HG03280 (cell line): ENCODE results near the gene CAMTA1.

Experiments used
- ATAC-seq: cut with Tn5 transposase; IDR thresholded peaks from one replicate; pipeline ENCODE4 v1.9.1; 2021; ENCODE audit warnings: mild to moderate bottlenecking, moderate library complexity; ENCODE audit not compliant: unreplicated experiment

Gene CAMTA1

DNA sequence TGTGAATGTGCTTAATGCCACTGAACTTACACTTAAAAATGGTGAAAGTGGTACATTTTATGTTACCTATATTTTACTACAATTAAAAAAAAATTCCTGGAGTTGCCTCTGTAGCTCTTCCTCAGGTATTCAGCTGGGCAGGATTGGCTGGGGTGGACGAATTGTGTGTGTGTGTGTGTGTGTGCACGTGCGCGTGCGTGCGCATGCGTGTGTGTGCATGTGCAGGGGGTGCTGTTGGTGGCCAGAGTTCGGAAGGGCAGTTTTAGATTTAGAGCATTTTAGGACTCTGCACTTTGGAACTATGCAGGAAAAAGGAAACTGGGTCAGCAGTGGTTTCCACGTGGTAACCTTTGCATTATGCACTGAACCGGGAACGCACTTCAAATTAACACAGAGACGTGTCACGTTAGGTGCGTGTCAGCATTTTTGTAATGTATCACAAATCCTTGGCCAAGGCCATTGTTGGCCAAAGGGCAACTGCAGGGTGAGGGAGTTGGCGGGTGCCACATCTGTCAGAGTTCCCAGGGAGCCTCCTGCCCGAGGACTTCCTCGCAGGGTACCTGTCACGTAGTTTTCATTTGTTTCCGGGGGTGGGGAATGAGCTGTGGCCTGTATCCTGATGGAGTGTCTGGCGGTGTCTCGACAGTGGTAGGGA lies 312.8 kb downstream of the CAMTA1 start:
- ATAC-seq, result no peak

DNA sequence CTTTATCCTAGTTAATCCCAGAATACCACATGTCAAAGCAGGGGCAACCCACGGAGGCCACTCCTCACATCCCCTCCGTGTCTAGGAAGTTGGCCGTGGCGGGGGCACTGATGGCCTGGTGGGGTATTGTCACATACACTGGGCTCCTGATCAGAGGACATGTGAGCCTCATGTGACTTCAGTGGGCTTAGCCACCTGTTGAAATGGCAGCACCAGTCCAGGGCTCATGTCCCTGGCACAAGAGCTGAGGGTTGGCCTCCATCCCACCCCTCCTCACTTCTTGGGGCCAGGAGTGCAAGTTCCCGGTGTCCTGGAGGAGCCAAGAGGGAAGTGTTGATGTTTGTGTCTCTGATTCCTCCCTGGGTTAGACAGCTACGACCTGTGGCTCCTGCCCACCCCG lies 313.4 kb downstream of the CAMTA1 start:
- ATAC-seq, result no peak

DNA sequence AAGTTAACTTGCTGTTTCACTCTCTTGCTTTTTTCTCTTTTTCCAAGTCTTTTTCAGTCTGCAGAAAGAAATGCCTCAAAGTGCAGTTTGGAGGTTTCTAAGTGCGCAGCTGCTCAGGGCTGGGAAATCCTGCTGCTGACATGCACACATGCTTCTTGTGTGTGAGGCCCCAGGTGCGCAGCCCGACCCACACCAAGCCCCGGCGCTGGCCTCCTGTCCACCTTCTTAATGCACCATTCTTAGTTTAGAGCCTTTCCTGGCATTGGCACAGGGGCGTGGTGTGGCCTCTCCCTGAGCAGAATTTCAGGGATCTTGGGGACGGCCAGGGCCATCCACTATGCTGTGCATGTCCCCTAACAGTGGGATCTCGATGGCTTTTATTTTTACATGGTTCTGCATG lies 315.2 kb downstream of the CAMTA1 start:
- no peak for ATAC-seq

DNA sequence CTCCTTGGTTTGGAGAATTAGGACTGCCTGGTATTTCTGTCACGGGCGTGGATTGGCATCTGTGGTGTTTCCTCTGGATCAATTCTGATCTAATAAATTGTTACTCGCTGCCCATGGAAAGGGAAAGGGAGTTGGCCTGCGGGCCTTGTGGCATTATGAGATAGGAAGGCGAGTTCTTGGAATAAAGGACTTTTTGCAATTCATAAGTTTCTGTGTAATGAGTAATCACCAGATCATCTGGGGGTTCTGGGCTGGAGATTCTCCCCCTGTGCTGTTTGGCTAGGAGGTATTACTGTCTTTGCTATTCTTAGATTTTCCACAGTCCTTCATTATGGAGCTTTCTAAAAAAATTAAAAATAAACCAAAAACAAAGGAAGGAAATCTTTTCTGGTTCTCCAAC lies 315.9 kb downstream of the CAMTA1 start:
- no peak for ATAC-seq

DNA sequence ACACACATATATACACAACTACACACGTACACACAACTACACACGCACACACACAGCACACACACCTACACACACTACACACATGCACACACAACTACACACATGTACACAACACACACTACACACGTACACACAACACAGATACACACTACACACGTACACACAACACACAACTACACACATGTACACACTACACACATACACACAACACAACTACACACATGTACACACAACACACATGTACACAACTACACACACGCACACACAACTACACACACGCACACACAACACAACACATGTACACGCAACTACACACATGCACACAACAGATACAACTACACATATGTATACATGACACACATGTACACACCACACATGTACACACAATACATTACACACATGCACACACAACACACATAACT lies 318.1 kb downstream of the CAMTA1 start:
- no peak for ATAC-seq

DNA sequence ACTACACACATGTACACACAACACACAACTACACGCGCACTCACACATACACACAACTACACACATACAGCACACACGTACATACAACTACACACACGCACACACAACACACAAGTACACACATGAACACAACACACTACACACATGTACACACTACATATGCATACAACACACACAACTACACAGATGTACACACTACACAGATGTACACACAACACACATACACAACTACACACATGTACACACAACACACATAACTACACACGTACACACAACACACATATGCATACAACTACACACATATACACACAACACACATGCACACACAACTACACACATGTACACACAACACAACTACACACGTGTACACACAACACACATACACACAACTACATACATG lies 318.6 kb downstream of the CAMTA1 start:
- ATAC-seq, result no peak

DNA sequence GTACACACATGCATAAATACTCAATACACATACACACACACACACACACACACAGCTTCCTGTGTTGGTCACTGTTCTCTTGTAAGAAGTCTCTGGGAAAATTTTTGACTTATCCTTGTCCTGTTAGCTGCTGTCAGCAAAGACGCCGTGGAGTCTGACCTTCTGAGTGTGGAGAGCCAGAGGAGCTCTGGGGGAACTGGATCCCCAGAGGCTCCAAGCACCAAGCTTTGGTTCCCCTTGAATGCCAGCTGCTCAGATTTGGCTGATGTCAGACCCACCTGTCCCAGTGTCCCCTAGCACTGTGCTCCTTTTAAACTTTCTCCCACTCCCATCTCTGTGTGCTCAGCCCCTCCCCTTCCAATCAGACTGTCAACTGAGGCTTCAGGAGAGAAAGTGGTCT lies 319.1 kb downstream of the CAMTA1 start:
- no peak for ATAC-seq

DNA sequence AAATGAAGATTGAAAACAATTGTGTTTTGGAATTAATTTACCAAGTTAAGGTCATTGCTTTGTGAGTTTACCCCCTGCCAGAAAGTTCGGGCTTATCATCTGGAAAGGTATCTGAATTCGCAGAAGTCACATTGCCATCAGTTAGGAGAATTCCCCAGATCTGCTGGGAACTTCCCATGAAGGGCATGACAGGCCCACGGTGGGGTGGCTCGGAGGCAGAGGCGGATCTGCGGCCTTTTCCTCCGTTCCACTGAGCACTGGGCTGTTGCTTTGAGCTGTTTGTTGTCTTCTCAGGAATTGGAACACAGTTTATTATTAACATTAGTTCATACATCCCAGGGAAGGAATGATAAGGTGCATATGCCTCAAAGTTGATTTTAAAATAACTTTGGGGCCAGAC lies 320.0 kb downstream of the CAMTA1 start:
- no peak for ATAC-seq

DNA sequence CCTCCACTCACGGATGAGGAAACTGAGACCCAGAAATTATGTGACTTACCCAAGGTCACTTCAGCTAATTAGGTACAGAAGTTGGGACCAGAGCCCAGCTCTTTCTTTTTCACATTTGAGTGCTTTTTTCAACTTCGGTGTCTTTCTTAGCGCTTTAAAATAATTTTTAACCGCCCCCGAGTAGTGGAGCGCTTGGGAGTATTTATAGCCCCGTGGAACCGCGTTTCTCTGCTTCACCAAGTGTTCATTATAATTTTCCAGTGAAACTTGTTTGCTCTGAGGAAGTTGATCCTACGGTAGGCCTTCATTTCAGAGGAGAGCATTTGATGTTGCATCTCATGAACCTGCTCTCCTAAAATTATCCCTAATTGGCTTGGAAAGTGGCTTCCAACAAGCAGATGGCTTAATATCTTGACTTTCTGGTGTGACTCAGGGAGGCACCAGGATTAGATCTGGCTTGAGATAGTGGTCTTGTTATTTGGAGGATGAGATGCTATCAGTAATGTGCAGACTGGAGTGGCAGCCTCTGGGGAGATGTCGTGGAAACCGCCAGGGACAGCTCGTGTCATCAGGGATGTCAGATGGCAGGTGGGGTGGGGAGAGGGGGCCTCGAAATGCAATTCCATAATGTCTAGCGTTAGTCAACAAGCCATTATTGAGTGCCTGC lies 321.3 kb downstream of the CAMTA1 start:
- no peak for ATAC-seq

DNA sequence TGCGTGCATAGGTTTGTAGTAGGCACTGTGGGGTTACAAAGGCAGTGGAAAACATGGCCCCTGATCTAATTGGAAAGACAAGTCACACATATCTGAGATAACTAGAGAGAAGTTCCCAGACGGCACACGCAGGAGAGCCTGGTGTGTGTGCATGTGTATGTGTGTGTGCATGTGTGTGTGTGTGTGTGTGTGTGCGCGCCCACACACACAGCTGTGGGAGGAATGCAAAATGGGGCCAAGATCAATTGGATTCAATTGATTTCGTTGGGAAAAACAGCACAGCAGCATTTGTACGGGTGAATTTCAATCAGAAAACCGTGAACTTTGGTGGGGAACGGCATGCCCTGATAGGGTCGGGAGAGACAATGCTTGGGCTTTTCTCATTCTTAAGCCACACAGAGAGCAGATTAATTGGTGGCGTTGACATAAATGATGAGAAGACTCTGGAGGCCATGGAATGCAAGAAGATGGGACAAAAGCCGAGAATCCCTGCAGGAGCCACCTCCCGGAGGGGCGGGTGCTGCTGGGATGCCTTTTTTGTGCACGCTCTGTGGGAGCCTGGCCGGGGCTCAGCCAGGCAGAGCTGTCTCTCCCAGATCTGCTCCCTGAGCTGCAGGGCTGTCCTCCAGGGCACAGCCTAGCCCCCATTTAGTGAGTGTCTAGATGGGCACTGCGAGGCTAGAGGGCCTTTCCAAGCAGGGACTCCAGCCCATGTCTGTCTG lies 322.0 kb downstream of the CAMTA1 start:
- ATAC-seq, result no peak

DNA sequence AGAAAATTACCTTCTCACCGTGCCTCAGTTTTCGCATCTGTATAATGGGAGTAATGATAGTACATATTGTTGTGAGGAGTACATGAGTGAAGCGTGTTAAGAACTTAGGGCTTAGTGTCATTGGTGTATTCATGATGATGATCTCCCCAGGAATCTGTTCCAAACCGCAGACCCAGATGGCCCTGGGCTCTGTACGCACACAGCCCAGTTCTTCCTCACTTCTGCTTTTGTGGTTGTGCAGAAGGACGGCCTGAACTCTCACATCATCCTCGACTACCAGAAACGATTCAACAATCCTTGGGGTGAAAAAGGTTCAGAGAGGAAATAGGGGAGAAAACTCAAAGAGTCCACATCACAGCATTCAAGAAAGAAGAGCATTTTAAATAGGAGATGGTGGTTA lies 323.0 kb downstream of the CAMTA1 start:
- ATAC-seq, result no peak

DNA sequence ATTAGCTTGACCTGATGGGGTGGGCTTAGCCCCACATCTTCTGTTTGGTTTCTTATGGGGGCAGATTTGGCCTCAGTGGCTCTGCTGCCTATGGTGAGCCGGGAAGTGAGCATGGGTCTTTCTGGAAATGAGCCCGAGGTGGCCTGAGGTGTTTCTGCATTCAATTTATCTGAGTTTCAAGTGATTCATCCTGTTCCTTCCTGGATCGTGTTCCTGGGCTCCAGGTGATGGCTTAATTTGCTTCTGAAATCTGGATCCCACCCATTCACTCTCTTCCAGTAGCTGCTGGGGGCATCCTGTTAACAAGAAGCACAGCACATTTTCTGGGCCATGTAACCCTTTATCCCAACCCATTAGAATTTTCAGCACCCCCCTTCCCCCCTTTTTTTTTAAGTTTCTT lies 324.6 kb downstream of the CAMTA1 start:
- ATAC-seq, result no peak

DNA sequence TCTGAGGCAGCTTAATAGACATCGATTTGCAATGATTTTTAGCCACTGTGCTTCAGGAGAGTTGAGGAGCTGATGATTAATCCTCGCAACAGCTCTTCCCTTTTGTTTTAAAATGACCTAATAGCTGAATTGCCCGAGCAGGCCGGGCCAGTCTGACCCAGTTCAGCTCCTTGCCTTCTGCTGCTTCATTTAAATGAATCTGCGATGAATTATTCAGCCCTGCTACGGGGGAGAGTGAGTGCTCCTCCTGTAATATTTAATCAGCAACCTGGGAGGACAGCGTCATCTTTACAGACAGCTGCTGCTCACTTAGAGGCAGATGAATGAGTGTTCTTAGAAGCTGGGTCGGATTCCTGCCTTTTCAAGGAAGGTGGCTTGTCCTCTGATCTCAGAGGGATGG lies 325.1 kb downstream of the CAMTA1 start:
- ATAC-seq, result no peak

DNA sequence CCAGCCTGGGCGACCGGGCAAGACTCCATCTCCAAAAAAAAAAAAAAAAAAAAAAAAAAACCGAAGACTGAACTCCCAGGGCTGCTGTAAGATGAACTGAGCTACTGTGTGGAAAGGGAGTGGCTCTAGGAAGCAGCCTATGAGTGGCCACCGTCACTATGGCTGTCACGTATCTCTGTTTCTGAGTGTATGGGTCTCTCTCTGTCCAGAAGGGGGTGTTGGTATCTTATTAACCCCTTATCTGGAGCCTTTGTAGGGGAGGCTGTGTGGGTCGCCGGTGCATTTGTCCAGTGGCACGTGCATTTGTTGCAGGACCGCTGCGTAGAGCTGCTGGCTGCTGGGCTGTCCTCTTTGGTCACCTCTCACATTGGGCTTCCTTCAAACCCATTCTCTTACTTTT lies 326.6 kb downstream of the CAMTA1 start:
- no peak for ATAC-seq

DNA sequence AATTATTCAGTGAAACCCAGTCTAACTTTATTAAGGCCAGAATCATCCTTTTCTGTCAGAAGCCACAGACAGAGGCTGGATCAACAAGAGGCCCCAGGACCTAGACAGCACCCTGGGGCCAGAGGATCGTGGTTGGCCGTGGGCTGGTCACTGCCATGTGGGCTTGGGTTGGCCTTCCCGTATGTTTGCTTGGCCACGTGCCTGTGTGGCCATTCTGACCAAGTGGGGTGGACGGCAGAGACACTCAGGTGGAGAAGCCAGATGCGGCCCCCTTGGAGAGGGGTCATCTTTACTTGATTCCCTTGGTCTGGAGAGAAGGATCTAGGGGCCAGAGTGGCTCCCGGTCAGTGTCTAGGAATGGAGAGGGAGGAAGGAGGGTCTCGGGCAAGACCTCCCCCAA lies 327.9 kb downstream of the CAMTA1 start:
- no peak for ATAC-seq

DNA sequence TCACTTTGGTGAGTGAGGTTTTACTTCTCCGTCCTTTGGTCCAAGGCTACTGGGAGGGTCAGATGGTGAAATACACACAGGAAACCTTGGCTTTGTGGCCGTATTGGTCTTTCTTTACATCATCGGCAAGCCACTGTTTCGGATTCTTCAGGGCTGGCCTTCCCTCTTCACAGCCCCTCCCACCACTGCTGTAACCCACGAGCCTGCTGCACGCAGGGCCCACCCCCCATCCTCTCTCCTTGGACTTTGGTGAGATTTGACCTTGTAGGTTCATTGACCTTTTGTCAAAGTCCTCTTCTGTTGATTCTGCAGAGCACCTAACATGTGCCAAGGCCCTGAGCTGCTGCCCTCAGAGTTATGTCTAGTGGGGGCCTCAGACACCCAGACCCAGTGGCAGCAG lies 328.6 kb downstream of the CAMTA1 start:
- no peak for ATAC-seq

DNA sequence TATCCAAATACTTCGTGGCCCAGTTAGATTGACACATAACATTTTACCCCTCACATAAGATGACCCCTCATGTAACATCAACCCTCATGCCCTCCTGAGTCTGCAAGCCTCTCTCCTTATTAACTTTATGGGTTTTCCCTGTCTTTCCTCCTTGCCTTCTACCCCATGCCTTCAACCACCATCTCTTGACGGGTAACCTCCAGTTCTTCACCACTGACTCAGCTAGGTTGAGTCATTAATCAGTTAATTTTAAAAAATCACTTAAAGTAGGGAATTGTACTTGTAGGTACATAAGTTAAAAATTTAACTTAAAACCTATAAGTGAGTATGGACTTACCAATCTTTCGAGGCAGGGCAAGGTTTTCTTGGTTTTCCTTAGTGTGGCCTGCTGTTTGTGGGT lies 330.7 kb downstream of the CAMTA1 start:
- ATAC-seq, result no peak

DNA sequence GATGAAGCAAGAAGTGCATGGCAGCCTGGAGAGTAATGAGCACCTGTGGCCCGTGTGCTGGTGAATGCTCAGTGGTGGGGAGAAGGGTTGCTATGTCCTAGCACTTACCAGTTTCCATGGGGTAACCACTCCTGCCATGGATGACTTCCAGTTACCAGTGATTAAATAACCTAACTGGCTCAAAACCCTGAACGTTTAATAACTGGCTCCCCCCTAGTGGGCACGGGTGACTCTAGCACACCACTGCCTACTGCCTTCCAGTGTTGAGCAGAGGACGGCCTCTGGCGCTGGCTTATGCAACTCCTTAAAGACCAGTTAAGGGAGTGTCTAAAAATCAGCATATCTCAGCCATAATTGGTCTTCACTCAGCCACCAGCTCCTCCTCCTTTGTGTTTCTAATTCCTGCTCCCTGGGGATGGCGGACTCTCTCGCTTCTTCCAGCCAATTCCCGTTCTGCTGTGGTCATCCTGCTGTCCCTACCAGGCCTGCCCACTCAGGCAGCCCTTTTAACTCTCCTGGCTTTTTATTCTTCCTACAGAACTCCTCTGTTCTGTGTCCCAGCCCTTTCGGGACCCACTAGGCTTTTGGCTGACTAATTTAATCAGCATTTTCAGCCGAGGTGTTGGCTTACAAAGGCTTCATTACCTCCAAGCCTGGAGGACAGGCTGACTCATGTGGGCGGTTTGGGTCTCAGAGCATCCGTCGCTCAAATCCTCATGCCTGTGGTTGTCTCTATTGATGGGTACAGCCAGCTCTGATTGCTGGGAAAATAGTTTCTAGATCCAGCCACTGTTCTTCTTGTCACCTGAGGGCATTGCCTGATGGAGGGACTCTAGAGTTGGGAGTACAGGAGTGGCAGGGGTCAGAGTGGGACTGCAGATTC lies 332.4 kb downstream of the CAMTA1 start:
- no peak for ATAC-seq

DNA sequence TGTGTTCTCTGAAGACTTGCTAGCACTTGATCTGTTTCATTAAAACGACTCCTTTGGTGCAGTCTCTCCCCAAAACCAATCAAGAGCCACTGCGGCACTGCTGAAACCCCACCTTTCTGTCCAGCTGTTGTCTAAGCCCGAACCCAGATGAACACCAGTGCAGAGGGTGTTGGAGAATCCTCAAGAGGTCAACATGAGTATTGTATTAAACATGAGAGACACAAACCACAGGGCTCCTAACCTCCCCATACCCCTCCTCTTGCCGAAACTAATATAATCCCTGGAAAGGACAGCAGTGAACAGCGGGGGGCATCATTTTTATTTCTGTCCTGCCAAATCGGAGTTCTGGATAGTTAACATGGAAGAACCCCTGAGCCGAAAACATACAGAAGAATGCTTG lies 333.9 kb downstream of the CAMTA1 start:
- ATAC-seq, result no peak

DNA sequence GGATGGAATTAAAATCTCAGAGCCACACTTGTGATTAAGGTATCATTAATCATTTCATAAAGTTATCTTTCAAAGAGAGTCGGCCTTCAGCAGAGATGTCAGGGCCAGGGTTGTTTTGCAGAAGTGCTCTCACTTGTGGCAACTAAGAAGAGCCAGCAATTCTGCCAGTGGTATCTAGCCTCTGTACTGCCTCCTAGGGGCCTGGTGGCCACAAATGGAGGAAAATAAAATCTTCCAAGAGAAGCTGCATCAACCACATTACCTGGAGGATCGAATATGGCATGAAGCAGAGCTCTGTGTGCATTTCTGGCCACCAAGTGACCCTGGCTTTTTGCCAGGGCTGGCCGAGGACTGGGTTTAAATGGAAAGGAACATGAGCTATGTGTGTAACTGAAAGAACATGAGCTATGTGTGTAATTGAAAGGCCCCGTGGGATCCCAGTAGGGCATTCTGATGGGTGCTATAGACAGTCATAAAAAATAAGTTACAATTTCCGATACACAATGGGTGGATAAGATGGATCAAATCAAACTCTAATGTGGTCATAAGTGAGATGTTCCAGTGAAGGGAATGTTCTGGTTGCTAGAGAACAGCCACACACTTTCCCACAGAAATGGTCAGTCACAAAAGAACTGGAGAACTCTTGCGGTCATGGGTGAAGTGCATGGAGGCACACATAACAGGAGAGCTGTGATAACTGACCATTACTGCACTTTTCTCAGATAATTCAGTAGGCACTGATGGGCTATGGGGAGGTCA lies 335.8 kb downstream of the CAMTA1 start:
- ATAC-seq, result no peak

DNA sequence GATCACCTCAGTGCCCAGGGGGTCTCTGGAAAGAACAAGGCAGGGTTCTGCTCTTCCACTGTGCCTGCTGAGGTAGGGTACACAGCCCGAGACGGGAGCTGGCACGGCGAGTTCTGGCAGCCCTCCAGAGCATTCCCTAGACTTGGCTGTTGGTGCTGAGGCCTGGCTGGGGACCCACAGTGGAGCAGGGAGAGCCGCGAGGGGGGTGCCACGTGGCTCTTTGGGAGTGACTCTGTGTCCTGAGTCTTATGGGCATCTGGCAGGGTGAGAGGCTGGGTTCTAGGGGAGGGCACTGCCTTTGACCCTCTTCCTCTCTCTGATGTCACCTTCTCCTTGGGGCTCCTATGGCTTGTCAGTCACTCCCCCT lies 336.4 kb downstream of the CAMTA1 start:
- ATAC-seq, result no peak
